ENCODE data around the gene DYNC1I1. TPM values are rescaled to one million over a fixed set of nuclear protein-coding genes. Genes with fewer than 3 reads are reported as not detected.

Gene DYNC1I1
- total RNA-seq, 1 experiment from 2014 or later = not detected

- Mint-ChIP-seq H3K27me3 (ENCODE audit: insufficient read depth, unreplicated experiment) (peaks cover 44% of the 10 kb centered on the region), H3K4me1 (ENCODE audit: insufficient read depth, unreplicated experiment) (peaks cover 11% of the 10 kb centered on the region), H3K36me3 (ENCODE audit: insufficient read depth, unreplicated experiment) (no peaks in the 10 kb centered on the region), H3K4me3 (ENCODE audit: unreplicated experiment) (no peak overlapping the region), H3K9me3 (ENCODE audit: unreplicated experiment) (no peaks in the 10 kb centered on the region), H3K27ac (ENCODE audit: low read depth, unreplicated experiment) (no peak overlapping the region)
- BruUV-seq (replicated peaks) = no TSS peak
- TF ChIP-seq, protein P1, sequence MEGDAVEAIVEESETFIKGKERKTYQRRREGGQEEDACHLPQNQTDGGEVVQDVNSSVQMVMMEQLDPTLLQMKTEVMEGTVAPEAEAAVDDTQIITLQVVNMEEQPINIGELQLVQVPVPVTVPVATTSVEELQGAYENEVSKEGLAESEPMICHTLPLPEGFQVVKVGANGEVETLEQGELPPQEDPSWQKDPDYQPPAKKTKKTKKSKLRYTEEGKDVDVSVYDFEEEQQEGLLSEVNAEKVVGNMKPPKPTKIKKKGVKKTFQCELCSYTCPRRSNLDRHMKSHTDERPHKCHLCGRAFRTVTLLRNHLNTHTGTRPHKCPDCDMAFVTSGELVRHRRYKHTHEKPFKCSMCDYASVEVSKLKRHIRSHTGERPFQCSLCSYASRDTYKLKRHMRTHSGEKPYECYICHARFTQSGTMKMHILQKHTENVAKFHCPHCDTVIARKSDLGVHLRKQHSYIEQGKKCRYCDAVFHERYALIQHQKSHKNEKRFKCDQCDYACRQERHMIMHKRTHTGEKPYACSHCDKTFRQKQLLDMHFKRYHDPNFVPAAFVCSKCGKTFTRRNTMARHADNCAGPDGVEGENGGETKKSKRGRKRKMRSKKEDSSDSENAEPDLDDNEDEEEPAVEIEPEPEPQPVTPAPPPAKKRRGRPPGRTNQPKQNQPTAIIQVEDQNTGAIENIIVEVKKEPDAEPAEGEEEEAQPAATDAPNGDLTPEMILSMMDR (IDR thresholded peaks at IDR 0.05; ENCODE audit: unreplicated experiment) = no peak
- intact Hi-C loops (cut with micrococcal nuclease) = no loop called here
- DNase-seq (ENCODE audit: unreplicated experiment) = no peak
- CTCF ChIA-PET = interaction anchor here (0.6 kb wide), 1 partner anchor 1275 kb away, joined by 3 read pairs; no protein-coding TSS in a partner anchor
- POLR2A ChIA-PET = no interaction called here
Observed at GRCh38 chr7:96080027-96080426, 307.7 kb downstream of the DYNC1I1 start.

DNA sequence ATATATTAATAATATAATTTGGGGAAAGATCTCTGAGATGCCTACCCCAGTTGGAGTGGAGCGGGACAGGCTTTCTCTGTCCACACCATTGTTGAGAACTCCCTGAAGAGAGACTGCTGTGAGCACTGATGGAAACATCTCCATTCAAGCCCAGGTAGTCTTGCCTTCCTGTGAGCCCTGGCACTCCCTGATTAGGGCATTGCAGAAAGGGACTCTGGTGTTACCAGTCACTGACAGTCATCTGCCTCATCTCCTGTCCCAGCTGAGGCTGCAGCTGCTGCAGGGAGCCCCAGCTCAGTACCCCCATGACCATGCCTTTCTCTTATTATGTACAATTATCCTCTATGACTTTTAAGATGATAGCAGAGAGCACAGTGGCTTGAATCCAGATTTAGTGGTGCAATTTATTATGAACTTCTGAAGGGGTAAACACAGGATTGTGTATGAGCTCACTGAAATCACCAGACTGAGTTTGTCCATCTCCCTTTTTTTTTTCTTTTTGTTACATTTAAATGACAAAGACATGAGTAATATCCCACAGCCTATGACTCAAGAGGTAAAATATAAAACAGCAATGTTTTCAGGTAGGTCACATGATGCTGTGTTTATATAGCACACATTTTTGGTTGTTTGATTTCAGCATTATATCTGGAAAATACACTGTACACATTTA, 312.7 kb downstream of the DYNC1I1 start:
- peak; percentile 61 for DNase-seq (ENCODE audit: unreplicated experiment)
- no peaks in the 10 kb centered on the region for H3K36me3 Mint-ChIP-seq (ENCODE audit: insufficient read depth, unreplicated experiment)
- peaks cover 8% of the 10 kb centered on the region for H3K4me1 Mint-ChIP-seq (ENCODE audit: insufficient read depth, unreplicated experiment)

GRCh38 chr7:96085953-96086352, 313.6 kb downstream of the DYNC1I1 start:
- TF ChIP-seq, protein P1 (IDR thresholded peaks at IDR 0.05; ENCODE audit: unreplicated experiment) = no peak
- H3K4me1 Mint-ChIP-seq (ENCODE audit: insufficient read depth, unreplicated experiment) = peaks cover 8% of the 10 kb centered on the region
- DNase-seq (ENCODE audit: unreplicated experiment) = no peak
- ChIA-PET POLR2A (no interaction called here), CTCF (interaction anchor here (0.6 to 1.4 kb wide), 4 partner anchors 10 to 197 kb away, joined by 3 to 4 read pairs (median 4); no protein-coding TSS in a partner anchor)
- intact Hi-C loops (cut with micrococcal nuclease) = no loop called here
- no peaks in the 10 kb centered on the region for H3K36me3 Mint-ChIP-seq (ENCODE audit: insufficient read depth, unreplicated experiment)
- H3K27ac Mint-ChIP-seq (ENCODE audit: low read depth, unreplicated experiment) = no peak overlapping the region
- BruUV-seq (replicated peaks) = no TSS peak
- no peak overlapping the region for H3K4me3 Mint-ChIP-seq (ENCODE audit: unreplicated experiment)
- H3K9me3 Mint-ChIP-seq (ENCODE audit: unreplicated experiment) = no peaks in the 10 kb centered on the region
- no peaks in the 10 kb centered on the region for H3K27me3 Mint-ChIP-seq (ENCODE audit: insufficient read depth, unreplicated experiment)

More for the DNA sequence above, 312.7 kb downstream of the DYNC1I1 start:
- CTCF ChIA-PET = interaction anchor here (0.7 to 1.4 kb wide), 6 partner anchors 9 to 1688 kb away, joined by 3 to 6 read pairs (median 4); no protein-coding TSS in a partner anchor
- Mint-ChIP-seq H3K27ac (ENCODE audit: low read depth, unreplicated experiment) (no peak overlapping the region), H3K4me3 (ENCODE audit: unreplicated experiment) (no peak overlapping the region), H3K27me3 (ENCODE audit: insufficient read depth, unreplicated experiment) (peaks cover 5% of the 10 kb centered on the region), H3K9me3 (ENCODE audit: unreplicated experiment) (no peaks in the 10 kb centered on the region)
- POLR2A ChIA-PET = interaction anchor here (0.6 kb wide), 1 partner anchor 401 kb away, joined by 3 read pairs; no protein-coding TSS in a partner anchor
- intact Hi-C loops (cut with micrococcal nuclease) = no loop called here
- TF ChIP-seq, protein P1 (IDR thresholded peaks at IDR 0.05; ENCODE audit: unreplicated experiment) = no peak
- BruUV-seq (replicated peaks) = no TSS peak

DNA sequence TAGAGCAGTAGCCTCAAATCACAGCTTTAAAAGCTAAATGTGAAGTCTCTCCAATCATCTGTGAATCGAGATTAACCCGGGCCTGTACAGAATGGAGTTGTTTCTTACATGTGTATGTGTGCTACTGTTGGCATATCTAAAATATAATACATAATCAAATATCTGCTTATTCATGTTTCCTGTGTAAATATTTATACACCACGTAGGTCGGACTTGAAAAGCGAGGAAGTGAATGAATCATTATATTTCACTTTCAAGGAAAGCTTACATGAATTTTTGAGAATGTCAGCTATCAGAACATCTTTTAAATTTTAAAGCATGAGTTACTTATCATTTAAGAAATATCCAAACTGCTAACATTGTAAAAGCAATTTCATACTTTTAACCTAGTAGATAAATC, 316.2 kb downstream of the DYNC1I1 start:
- H3K9me3 Mint-ChIP-seq (ENCODE audit: unreplicated experiment) = no peaks in the 10 kb centered on the region
- ChIA-PET POLR2A (interaction anchor here (0.5 to 0.7 kb wide), 2 partner anchors 12 to 43 kb away, joined by 4 read pairs; no protein-coding TSS in a partner anchor), CTCF (interaction anchor here (1.1 kb wide), 1 partner anchor 13 kb away, joined by 6 read pairs; no protein-coding TSS in a partner anchor)
- no peak overlapping the region for H3K27ac Mint-ChIP-seq (ENCODE audit: low read depth, unreplicated experiment)
- intact Hi-C loops (cut with micrococcal nuclease) = no loop called here
- TF ChIP-seq, protein P1 (IDR thresholded peaks at IDR 0.05; ENCODE audit: unreplicated experiment) = no peak
- H3K27me3 Mint-ChIP-seq (ENCODE audit: insufficient read depth, unreplicated experiment) = peaks cover 15% of the 10 kb centered on the region
- H3K36me3 Mint-ChIP-seq (ENCODE audit: insufficient read depth, unreplicated experiment) = no peaks in the 10 kb centered on the region
- no peak for DNase-seq (ENCODE audit: unreplicated experiment)
- no peak overlapping the region for H3K4me3 Mint-ChIP-seq (ENCODE audit: unreplicated experiment)
- no TSS peak for BruUV-seq (replicated peaks)
- H3K4me1 Mint-ChIP-seq (ENCODE audit: insufficient read depth, unreplicated experiment) = peaks cover 8% of the 10 kb centered on the region

All from MCF 10A (cell line).